A549 (cell line): ENCODE data around the gene SLCO3A1. TPM values are rescaled to one million over a fixed set of nuclear protein-coding genes. Genes with fewer than 3 reads are reported as not detected.

ENCODE experiments used
- ATAC-seq, 2 experiments: fragments of 200-7000 bp in 1 of 2; fragments of >200 bp in 1 of 2; cut with Nextera tagmentation in 1 of 2; cut with Tn5 transposase in 1 of 2; 3 replicates each; pipeline versions ENCODE4 v1.8.0 to v1.9.1; 2018 to 2020; ENCODE audit warnings: mild to moderate bottlenecking in 1 of 2, moderate library complexity in 1 of 2
- CTCF ChIA-PET: fragments of 300-600 bp; sonication (Branson Sonifier 250); formaldehyde crosslinking; extraction: SDS; loops from one replicate; lab custom pipeline; 2021; ENCODE audit warnings: antibody characterized with exemption, inconsistent platforms; lab: Yijun Ruan, JAX
- POLR2A ChIA-PET: fragments of 350-600 bp; formaldehyde crosslinking; extraction: SDS; loops from one replicate; lab custom pipeline; 2021; ENCODE audit warnings: antibody characterized with exemption, inconsistent platforms; lab: Yijun Ruan, JAX
- DNase-seq, 2 experiments: peaks; one replicate each; pipeline versions ENCODE4 v3.0.0 to v3.0.0-alpha.2; 2011 to 2016; ENCODE audit warnings: low read depth in 1 of 2, low spot score in 1 of 2
- FAIRE-seq: peaks from 2 replicates; lab custom pipeline; 2011; peaks lifted over from hg19 to GRCh38; lab: Jason Lieb, UNC
- H3K27ac ChIP-seq, 2 experiments: fragments of >200 bp; sonication (Bioruptor Twin); formaldehyde crosslinking; 3 replicates each; pipeline ENCODE4 v1.5.1; 2016 to 2017
- H3K4me1 ChIP-seq: fragments of >200 bp; sonication (Bioruptor Twin); formaldehyde crosslinking; 3 replicates; pipeline ENCODE4 v1.6.1; 2016
- H3K4me2 ChIP-seq: fragments of >200 bp; sonication (Bioruptor Twin); formaldehyde crosslinking; 3 replicates; pipeline ENCODE4 v1.6.1; 2016
- H3K4me3 ChIP-seq: fragments of >200 bp; sonication (Bioruptor Twin); formaldehyde crosslinking; 3 replicates; pipeline ENCODE4 v1.5.1; 2016
- H3K9me3 ChIP-seq: fragments of >200 bp; sonication (Bioruptor Twin); formaldehyde crosslinking; 3 replicates; pipeline ENCODE4 v1.6.1; 2016
- ATOH8 ChIP-seq: fragments of 250-450 bp; sonication (Bioruptor Pico); IDR thresholded peaks from 2 replicates; pipeline ENCODE4 v1.5.0; 2020; ENCODE audit warnings: low read depth, mild to moderate bottlenecking, moderate library complexity
- CBX2 ChIP-seq: fragments of 200-600 bp; sonication (generic); IDR thresholded peaks from 2 replicates; pipeline ENCODE4 v1.6.1; 2016; ENCODE audit warnings: low read depth, mild to moderate bottlenecking, borderline replicate concordance
- CBX8 ChIP-seq: fragments of 200-600 bp; sonication (generic); IDR thresholded peaks from 2 replicates; pipeline ENCODE4 v1.6.1; 2016
- CEBPB ChIP-seq, 2 experiments: fragments of >200 bp in 1 of 2; sonication (Bioruptor Twin) in 1 of 2; formaldehyde crosslinking in 1 of 2; IDR thresholded peaks; 2 replicates each; pipeline ENCODE4 v1.6.1; 2012 to 2016
- CHD2 ChIP-seq: fragments of 150-350 bp; IDR thresholded peaks from 2 replicates; pipeline ENCODE4 v1.6.1; 2014; ENCODE audit warnings: low read length; ENCODE audit not compliant: partially characterized antibody
- ESRRA ChIP-seq: fragments of 150-350 bp; IDR thresholded peaks from 2 replicates; pipeline ENCODE4 v1.6.1; 2014; ENCODE audit warnings: mild to moderate bottlenecking, low read length, borderline replicate concordance
- FOSL2 ChIP-seq, 2 experiments: fragments of 450-650 bp in 1 of 2; fragments of >200 bp in 1 of 2; sonication (Bioruptor Twin) in 1 of 2; formaldehyde crosslinking; IDR thresholded peaks; 2 replicates each; pipeline versions ENCODE4 v1.5.0 to v1.6.1; 2016 to 2020; ENCODE audit warnings: mild to moderate bottlenecking in 1 of 2, moderate library complexity in 1 of 2
- HES2 ChIP-seq: fragments of >200 bp; sonication (Bioruptor Twin); formaldehyde crosslinking; IDR thresholded peaks from 2 replicates; pipeline ENCODE4 v1.6.1; 2016
- HEYL ChIP-seq: fragments of 250-450 bp; sonication (Bioruptor Pico); IDR thresholded peaks from 2 replicates; pipeline ENCODE4 v1.8.0; 2021; ENCODE audit warnings: mild to moderate bottlenecking, moderate library complexity
- HOXA7 ChIP-seq: fragments of 250-450 bp; sonication (Bioruptor Pico); IDR thresholded peaks from 2 replicates; pipeline ENCODE4 v1.5.0; 2020; ENCODE audit warnings: mild to moderate bottlenecking, moderate library complexity
- HOXB5 ChIP-seq: fragments of 250-450 bp; sonication (Bioruptor Pico); IDR thresholded peaks from 2 replicates; pipeline ENCODE4 v1.5.0; 2020; ENCODE audit warnings: mild to moderate bottlenecking, moderate library complexity
- JUN ChIP-seq, 2 experiments: fragments of >200 bp; sonication (Bioruptor Twin); formaldehyde crosslinking; IDR thresholded peaks; 2 replicates in 1 of 2; 3 replicates in 1 of 2; pipeline ENCODE4 v1.6.1; 2016 to 2017
- JUNB ChIP-seq: fragments of >200 bp; sonication (Bioruptor Twin); formaldehyde crosslinking; IDR thresholded peaks from 2 replicates; pipeline ENCODE4 v1.6.1; 2016
- KDM1A ChIP-seq: fragments of 200-600 bp; sonication (generic); IDR thresholded peaks from 2 replicates; pipeline ENCODE4 v1.6.1; 2016; ENCODE audit warnings: low read depth, mild to moderate bottlenecking
- NFE2L2 ChIP-seq: fragments of 150-350 bp; conservative IDR thresholded peaks from 2 replicates; pipeline ENCODE4 v1.6.1; 2014; ENCODE audit warnings: low read length
- PBX3 ChIP-seq: IDR thresholded peaks from 2 replicates; pipeline ENCODE4 v1.6.1; 2012
- PHF8 ChIP-seq: fragments of 200-600 bp; sonication (generic); IDR thresholded peaks from 2 replicates; pipeline ENCODE4 v1.6.1; 2016; ENCODE audit warnings: low read depth, mild to moderate bottlenecking, antibody characterized with exemption, moderate library complexity, borderline replicate concordance
- POLR2AphosphoS2 ChIP-seq: conservative IDR thresholded peaks from 2 replicates; pipeline ENCODE4 v1.6.1; 2012; ENCODE audit warnings: low read length, improper control_type of control experiment, inconsistent platforms
- RAD21 ChIP-seq, 2 experiments: fragments of >200 bp in 1 of 2; sonication (Bioruptor Twin) in 1 of 2; formaldehyde crosslinking in 1 of 2; IDR thresholded peaks in 1 of 2; conservative IDR thresholded peaks in 1 of 2; 2 replicates in 1 of 2; 3 replicates in 1 of 2; pipeline ENCODE4 v1.6.1; 2012 to 2018; ENCODE audit warnings: inconsistent platforms in 1 of 2
- RCOR1 ChIP-seq: fragments of 150-350 bp; IDR thresholded peaks from 2 replicates; pipeline ENCODE4 v1.6.1; 2014; ENCODE audit warnings: antibody characterized with exemption, low read length, low read depth
- ZC3H11A ChIP-seq: fragments of 450-650 bp; IDR thresholded peaks from 2 replicates; pipeline ENCODE4 v1.6.1; 2014; ENCODE audit warnings: antibody characterized with exemption, mild to moderate bottlenecking
- ZNF302 ChIP-seq: fragments of 250-450 bp; sonication (Bioruptor Pico); IDR thresholded peaks from 2 replicates; pipeline ENCODE4 v1.9.0; 2021; ENCODE audit warnings: inconsistent platforms, mild to moderate bottlenecking, moderate library complexity
- WGBS: methylation state at CpG from one replicate; pipeline ENCODE4 v1.1.6; 2017; ENCODE audit errors: missing lambda C conversion rate; 5-methylcytosine and 5-hydroxymethylcytosine counted together
- polyA plus RNA-seq, 4 experiments: library from polyadenylated mRNA; depleted of rRNA in 3 of 4; stranded (reverse); fragments of >200 nt; fragmentation: RNase III in 1 of 4; extraction: RNeasy Plus Mini Kit Qiagen cat#74134 plus additional on column Dnase treatment in 1 of 4; gene quantifications; 2 replicates in 3 of 4; 3 replicates in 1 of 4; pipeline ENCODE4 v1.2.3, GENCODE V29; 2011 to 2017

The SLCO3A1 gene
- polyA plus RNA-seq, 2 of the 4 experiments (the other 2 are of a cell fraction), result 16.8 to 17.0 TPM

- TF ChIP-seq ATOH8 (CRISPR knock-in tag), result no peak
- no peak for TF ChIP-seq RAD21 (conservative IDR thresholded peaks at IDR 0.05 in 1 of 2, IDR thresholded peaks at IDR 0.05 in 1 of 2)
These were observed 7.0 kb downstream of the SLCO3A1 start (continued) for GRCh38 chr15:91860498-91860897.

GRCh38 chr15:91861223-91861622 is 7.7 kb downstream of the SLCO3A1 start:
- Histone ChIP-seq H3K4me1 (peaks cover 11% of the 10 kb centered on the region), H3K4me3 (no peak overlapping the region), H3K27ac (no peak overlapping the region), H3K9me3 (no peaks in the 10 kb centered on the region), H3K4me2 (no peak overlapping the region)
- DNase-seq (no peak), FAIRE-seq (no peak), ATAC-seq (no peak)
- WGBS, result 87% methylated on average over 6 of the region's 6 CpGs
- ChIA-PET POLR2A (no interaction called here), CTCF (interaction anchor here (1.0 to 5.5 kb wide), 4 partner anchors 8 to 218 kb away, joined by 3 to 42 read pairs (median 5); partner anchors contain the start of gene SLCO3A1)
- no peak for TF ChIP-seq POLR2AphosphoS2
- no peak for TF ChIP-seq ATOH8 (CRISPR knock-in tag)
- no peak for TF ChIP-seq HOXA7 (CRISPR knock-in tag)
- TF ChIP-seq ZC3H11A, result no peak
- no peak for TF ChIP-seq CBX2
- TF ChIP-seq RCOR1, result no peak
- TF ChIP-seq HEYL (CRISPR knock-in tag), result no peak
- TF ChIP-seq ESRRA, result no peak
- no peak for TF ChIP-seq JUNB
- no peak for TF ChIP-seq ZNF302
- TF ChIP-seq HOXB5 (CRISPR knock-in tag), result no peak
- no peak for TF ChIP-seq HES2
- no peak for TF ChIP-seq FOSL2 (IDR thresholded peaks at IDR 0.05)
- no peak for TF ChIP-seq FOSL2 (CRISPR knock-in tag; IDR thresholded peaks at IDR 0.05)
- no peak for TF ChIP-seq CEBPB (IDR thresholded peaks at IDR 0.05)
- TF ChIP-seq CHD2, result no peak
- TF ChIP-seq JUN (IDR thresholded peaks at IDR 0.05), result no peak
- no peak for TF ChIP-seq CBX8
- TF ChIP-seq PHF8, result no peak
- TF ChIP-seq KDM1A, result no peak

GRCh38 chr15:91862891-91863504 is 9.5 kb downstream of the SLCO3A1 start:
- CTCF ChIA-PET, result interaction anchor here (0.9 to 5.5 kb wide), 6 partner anchors 9 to 561 kb away, joined by 3 to 42 read pairs (median 4); partner anchors contain the start of gene SLCO3A1
- POLR2A ChIA-PET, result no interaction called here
- WGBS, result 87% methylated on average over 5 of the region's 5 CpGs
- ATAC-seq, result no peak
- DNase-seq, result no peak
- TF ChIP-seq PBX3, result no peak
- no peak for TF ChIP-seq NFE2L2
- no peak for FAIRE-seq
- H3K4me2 ChIP-seq, result no peak overlapping the region
- H3K4me3 ChIP-seq, result no peak overlapping the region
- H3K9me3 ChIP-seq, result no peaks in the 10 kb centered on the region
- H3K4me1 ChIP-seq, result peaks cover 28% of the 10 kb centered on the region
- no peak overlapping the region for H3K27ac ChIP-seq
